ENCODE measurements around the gene APOB.

DNA sequence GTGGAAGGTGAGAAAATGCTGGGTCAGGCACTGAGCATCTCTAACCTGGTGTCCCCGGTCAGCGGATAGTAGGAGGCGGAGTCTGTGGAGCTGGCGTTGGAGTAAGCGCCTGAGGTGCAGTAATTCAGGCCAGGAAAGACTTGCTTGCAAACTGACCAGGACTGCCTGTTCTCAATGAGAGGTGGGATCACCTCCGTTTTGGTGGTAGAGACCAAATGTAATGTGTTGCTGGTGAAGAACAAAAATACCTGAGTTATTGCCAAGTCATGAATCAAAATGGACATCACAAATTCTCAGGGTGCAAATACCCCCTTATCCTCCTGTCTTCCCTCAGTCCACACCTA is 24.2 kb downstream of the APOB start:
- TF ChIP-seq, protein P1, sequence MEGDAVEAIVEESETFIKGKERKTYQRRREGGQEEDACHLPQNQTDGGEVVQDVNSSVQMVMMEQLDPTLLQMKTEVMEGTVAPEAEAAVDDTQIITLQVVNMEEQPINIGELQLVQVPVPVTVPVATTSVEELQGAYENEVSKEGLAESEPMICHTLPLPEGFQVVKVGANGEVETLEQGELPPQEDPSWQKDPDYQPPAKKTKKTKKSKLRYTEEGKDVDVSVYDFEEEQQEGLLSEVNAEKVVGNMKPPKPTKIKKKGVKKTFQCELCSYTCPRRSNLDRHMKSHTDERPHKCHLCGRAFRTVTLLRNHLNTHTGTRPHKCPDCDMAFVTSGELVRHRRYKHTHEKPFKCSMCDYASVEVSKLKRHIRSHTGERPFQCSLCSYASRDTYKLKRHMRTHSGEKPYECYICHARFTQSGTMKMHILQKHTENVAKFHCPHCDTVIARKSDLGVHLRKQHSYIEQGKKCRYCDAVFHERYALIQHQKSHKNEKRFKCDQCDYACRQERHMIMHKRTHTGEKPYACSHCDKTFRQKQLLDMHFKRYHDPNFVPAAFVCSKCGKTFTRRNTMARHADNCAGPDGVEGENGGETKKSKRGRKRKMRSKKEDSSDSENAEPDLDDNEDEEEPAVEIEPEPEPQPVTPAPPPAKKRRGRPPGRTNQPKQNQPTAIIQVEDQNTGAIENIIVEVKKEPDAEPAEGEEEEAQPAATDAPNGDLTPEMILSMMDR (IDR thresholded peaks at IDR 0.05; ENCODE audit: low read depth, low read length, poor library complexity, severe bottlenecking), result no peak
- no peak for TF ChIP-seq EZH2phosphoT487 (IDR thresholded peaks at IDR 0.05; ENCODE audit: borderline replicate concordance, low read length)

Data from DOHH2 (cell line).